ENCODE measurements around the gene ADAM12.

DNA sequence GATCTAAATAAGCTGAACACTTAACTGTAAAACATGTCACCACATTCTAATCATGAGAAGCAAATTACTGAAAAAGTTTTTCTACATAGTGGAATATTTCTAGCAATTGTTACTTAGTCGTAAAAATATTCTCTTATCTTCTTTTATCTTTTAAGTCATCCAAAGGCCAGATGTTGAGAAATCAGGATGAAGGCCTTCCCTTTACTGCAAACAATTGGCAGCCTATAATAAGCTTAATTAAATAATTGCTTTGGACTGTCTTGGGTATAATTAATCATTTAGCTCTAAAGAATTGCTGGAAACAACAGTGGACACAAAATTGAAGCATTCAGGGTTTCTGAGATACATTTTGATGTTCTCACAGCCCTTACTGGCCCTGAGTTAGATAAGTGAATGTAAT, 265.4 kb downstream of the ADAM12 start:
- TF ChIP-seq, protein P1, sequence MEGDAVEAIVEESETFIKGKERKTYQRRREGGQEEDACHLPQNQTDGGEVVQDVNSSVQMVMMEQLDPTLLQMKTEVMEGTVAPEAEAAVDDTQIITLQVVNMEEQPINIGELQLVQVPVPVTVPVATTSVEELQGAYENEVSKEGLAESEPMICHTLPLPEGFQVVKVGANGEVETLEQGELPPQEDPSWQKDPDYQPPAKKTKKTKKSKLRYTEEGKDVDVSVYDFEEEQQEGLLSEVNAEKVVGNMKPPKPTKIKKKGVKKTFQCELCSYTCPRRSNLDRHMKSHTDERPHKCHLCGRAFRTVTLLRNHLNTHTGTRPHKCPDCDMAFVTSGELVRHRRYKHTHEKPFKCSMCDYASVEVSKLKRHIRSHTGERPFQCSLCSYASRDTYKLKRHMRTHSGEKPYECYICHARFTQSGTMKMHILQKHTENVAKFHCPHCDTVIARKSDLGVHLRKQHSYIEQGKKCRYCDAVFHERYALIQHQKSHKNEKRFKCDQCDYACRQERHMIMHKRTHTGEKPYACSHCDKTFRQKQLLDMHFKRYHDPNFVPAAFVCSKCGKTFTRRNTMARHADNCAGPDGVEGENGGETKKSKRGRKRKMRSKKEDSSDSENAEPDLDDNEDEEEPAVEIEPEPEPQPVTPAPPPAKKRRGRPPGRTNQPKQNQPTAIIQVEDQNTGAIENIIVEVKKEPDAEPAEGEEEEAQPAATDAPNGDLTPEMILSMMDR (conservative IDR thresholded peaks at IDR 0.05 in 1 of 2, IDR thresholded peaks at IDR 0.05 in 1 of 2; ENCODE audit: low read depth in 1 of 2, low read length in 2 of 2), result no peak
- TF ChIP-seq EZH2 (IDR thresholded peaks at IDR 0.05; ENCODE audit: low read length, missing control alignments), result no peak

Data from fibroblast of lung (primary cell).